Measurements from ENCODE around the gene AIP.

Gene AIP

DNA sequence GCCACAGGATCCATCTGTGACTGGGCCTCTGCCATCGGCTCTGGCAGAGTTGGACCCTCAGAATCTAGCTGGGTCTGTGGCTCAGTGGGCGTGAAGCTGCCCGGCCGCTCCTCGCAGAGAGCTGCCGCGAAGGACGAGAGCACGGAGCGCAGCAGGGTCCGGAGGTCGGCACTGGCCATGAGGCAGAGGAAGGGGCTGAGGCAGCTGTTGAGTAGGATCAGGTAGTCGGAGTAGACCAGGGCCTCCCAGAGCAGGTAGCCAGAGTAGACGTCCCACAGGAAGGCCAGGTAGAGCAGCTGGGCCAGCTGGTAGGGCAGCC lies 31.2 kb upstream of the AIP start:
- no peak overlapping the region for H2AFZ ChIP-seq (ENCODE audit: low read depth, low read length)
- no peak overlapping the region for H3K4me3 ChIP-seq (ENCODE audit: low read depth in 1 of 2, low read length in 2 of 2)
- DNase-seq (no peak), ATAC-seq (ENCODE audit: insufficient read depth, low read depth) (no peak)
- H3K79me2 ChIP-seq (ENCODE audit: insufficient read depth, low read length): no peaks in the 10 kb centered on the region
- H3K27ac ChIP-seq (ENCODE audit: low read length): no peak overlapping the region
- no peaks in the 10 kb centered on the region for H3K36me3 ChIP-seq (ENCODE audit: insufficient read depth, low read length)
- H3K4me1 ChIP-seq (ENCODE audit: insufficient read depth, low read length): no peaks in the 10 kb centered on the region
- H3K9ac ChIP-seq (ENCODE audit: low read depth, low read length): no peak overlapping the region
- no peak overlapping the region for H3K4me2 ChIP-seq (ENCODE audit: insufficient read depth, low read length)
- no peaks in the 10 kb centered on the region for H3K27me3 ChIP-seq (ENCODE audit: insufficient read depth, low read length, poor library complexity)
- no peaks in the 10 kb centered on the region for H4K20me1 ChIP-seq (ENCODE audit: insufficient read depth, low read length)
- TF ChIP-seq, protein P1, sequence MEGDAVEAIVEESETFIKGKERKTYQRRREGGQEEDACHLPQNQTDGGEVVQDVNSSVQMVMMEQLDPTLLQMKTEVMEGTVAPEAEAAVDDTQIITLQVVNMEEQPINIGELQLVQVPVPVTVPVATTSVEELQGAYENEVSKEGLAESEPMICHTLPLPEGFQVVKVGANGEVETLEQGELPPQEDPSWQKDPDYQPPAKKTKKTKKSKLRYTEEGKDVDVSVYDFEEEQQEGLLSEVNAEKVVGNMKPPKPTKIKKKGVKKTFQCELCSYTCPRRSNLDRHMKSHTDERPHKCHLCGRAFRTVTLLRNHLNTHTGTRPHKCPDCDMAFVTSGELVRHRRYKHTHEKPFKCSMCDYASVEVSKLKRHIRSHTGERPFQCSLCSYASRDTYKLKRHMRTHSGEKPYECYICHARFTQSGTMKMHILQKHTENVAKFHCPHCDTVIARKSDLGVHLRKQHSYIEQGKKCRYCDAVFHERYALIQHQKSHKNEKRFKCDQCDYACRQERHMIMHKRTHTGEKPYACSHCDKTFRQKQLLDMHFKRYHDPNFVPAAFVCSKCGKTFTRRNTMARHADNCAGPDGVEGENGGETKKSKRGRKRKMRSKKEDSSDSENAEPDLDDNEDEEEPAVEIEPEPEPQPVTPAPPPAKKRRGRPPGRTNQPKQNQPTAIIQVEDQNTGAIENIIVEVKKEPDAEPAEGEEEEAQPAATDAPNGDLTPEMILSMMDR (IDR thresholded peaks at IDR 0.05; ENCODE audit: borderline replicate concordance, extremely low read depth, low read length, poor library complexity, severe bottlenecking): no peak
- TF ChIP-seq EZH2 (IDR thresholded peaks at IDR 0.05; ENCODE audit: borderline replicate concordance, low read depth, low read length, severe bottlenecking): no peak
- no peaks in the 10 kb centered on the region for H3K9me3 ChIP-seq (ENCODE audit: insufficient read depth, low read length, severe bottlenecking)

DNA sequence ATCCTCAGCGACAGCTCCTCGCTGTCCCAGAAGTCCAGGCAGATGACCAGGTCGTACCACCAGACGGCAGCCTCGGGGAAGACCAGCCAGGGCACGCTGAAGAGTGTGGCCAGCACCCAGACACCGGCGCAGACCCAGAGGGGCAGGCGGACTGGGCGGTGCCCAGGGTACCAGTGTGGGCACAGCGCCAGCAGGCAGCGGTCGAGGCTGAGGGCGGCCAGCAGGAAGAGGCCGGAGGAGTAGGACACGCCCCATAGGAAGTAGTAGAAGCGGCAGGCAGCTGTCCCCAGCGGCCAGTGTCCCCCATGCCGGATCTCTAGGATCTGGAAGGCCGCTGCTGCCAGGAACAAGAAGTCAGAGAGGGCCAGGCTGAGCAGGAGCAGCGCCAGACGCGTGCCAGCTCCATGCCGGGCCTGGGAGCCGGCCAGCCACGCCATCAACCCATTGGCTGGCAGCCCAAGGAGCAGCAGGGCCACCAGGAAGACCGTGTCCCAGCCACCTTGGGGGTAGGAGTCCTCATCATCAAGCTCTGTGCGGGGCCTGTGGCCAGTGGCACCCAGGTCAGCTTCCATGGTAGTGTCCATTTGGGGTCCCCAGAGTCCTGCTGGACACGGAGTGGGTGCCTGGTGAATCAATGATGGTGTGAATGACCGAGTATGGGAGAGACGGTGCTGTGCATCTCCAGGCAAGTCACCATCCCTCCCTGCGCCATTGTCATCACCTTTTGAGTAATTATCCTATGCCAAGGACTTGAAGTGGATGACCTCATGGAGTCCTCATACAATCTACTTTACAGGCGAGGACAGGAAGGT lies 30.5 kb upstream of the AIP start, which contains the start of gene GPR152:
GPR152 (minus strand) TSS at position 589 of the 812 bp plus-strand sequence; CDS start at position 584, 5 bp downstream.
- no peaks in the 10 kb centered on the region for H3K9me3 ChIP-seq (ENCODE audit: insufficient read depth, low read length, severe bottlenecking)
- no peak within 1 kb of the TSS for H3K4me2 ChIP-seq (ENCODE audit: insufficient read depth, low read length)
- no peaks in the 10 kb centered on the region for H4K20me1 ChIP-seq (ENCODE audit: insufficient read depth, low read length)
- no peak within 1 kb of the TSS for H3K9ac ChIP-seq (ENCODE audit: low read depth, low read length)
- ATAC-seq (ENCODE audit: insufficient read depth, low read depth) (no peak), DNase-seq (no peak)
- TF ChIP-seq, protein P1 (IDR thresholded peaks at IDR 0.05; ENCODE audit: borderline replicate concordance, extremely low read depth, low read length, poor library complexity, severe bottlenecking): no peak
- no peak for TF ChIP-seq EZH2 (IDR thresholded peaks at IDR 0.05; ENCODE audit: borderline replicate concordance, low read depth, low read length, severe bottlenecking)
- no peak within 1 kb of the TSS for H3K4me3 ChIP-seq (ENCODE audit: low read depth in 1 of 2, low read length in 2 of 2)
- H3K79me2 ChIP-seq (ENCODE audit: insufficient read depth, low read length): no peaks in the 10 kb centered on the region
- no peaks in the 10 kb centered on the region for H3K4me1 ChIP-seq (ENCODE audit: insufficient read depth, low read length)
- H2AFZ ChIP-seq (ENCODE audit: low read depth, low read length): no peak within 1 kb of the TSS
- H3K27ac ChIP-seq (ENCODE audit: low read length): no peak within 1 kb of the TSS
- no peaks in the 10 kb centered on the region for H3K27me3 ChIP-seq (ENCODE audit: insufficient read depth, low read length, poor library complexity)
- no peaks in the 10 kb centered on the region for H3K36me3 ChIP-seq (ENCODE audit: insufficient read depth, low read length)

DNA sequence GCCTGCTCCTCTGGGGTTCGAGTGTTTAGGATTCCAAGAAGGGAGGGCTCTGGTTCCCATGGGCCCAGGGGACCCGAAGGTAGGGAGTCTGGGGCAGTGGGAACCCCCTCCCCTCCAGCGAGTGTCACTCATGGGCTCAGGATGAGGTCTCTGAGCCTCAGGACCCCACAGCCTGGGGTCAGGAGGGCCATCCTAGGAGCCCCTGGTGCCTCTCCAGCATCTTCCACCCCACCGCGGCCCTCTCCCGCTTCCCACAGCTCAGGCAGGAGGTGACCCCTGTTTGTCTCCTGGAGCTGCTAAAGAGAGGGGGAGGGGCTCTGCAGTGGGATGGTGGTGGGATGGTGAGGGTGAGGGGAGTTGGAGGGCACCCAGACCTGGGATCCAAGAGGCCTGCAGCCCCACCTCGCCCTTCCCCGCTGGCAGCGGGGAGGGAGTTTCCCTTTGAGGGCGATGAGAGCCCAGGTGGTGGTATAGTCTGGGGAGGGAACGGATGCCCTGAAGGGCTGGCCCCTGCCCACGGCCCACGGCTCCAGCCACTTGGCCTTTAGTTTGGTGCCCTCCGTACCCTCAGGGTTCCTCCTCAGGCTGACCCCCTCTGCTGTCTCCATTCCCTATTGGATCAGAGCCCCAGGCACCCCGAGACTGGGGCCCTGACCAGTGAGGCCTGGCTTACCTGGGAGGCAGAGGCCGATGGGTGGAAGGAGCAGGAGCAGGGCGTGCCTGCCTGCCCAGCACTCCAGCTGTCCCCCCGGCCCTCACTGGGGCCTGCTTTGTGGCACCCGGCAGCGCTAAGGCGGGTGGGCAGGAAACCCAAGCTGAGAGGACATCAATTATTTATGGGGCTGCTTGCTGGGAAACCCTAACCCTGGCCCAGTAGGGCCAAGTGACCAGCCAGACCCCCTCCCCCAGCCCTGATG lies 28.8 kb upstream of the AIP start:
- Histone ChIP-seq H3K27me3 (ENCODE audit: insufficient read depth, low read length, poor library complexity) (no peaks in the 10 kb centered on the region), H2AFZ (ENCODE audit: low read depth, low read length) (no peak overlapping the region), H3K4me1 (ENCODE audit: insufficient read depth, low read length) (no peaks in the 10 kb centered on the region), H3K27ac (ENCODE audit: low read length) (no peak overlapping the region), H3K9me3 (ENCODE audit: insufficient read depth, low read length, severe bottlenecking) (no peaks in the 10 kb centered on the region), H3K4me2 (ENCODE audit: insufficient read depth, low read length) (no peak overlapping the region), H4K20me1 (ENCODE audit: insufficient read depth, low read length) (no peaks in the 10 kb centered on the region), H3K4me3 (ENCODE audit: low read depth in 1 of 2, low read length in 2 of 2) (no peak overlapping the region), H3K79me2 (ENCODE audit: insufficient read depth, low read length) (no peaks in the 10 kb centered on the region), H3K9ac (ENCODE audit: low read depth, low read length) (no peak overlapping the region), H3K36me3 (ENCODE audit: insufficient read depth, low read length) (no peaks in the 10 kb centered on the region)
- DNase-seq (no peak), ATAC-seq (ENCODE audit: insufficient read depth, low read depth) (no peak)
- no peak for TF ChIP-seq EZH2 (IDR thresholded peaks at IDR 0.05; ENCODE audit: borderline replicate concordance, low read depth, low read length, severe bottlenecking)
- TF ChIP-seq, protein P1 (IDR thresholded peaks at IDR 0.05; ENCODE audit: borderline replicate concordance, extremely low read depth, low read length, poor library complexity, severe bottlenecking): no peak

Data from DND-41 (cell line).